HG03175 (cell line): ENCODE results near the gene TSPEAR.
"Not testable (repeated sequence)": the region's sequence is repeated elsewhere in the genome, so short reads cannot be mapped to it uniquely, and the experiment has no call there.

ENCODE experiments used
- ATAC-seq: cut with Tn5 transposase; IDR thresholded peaks from one replicate; pipeline ENCODE4 v1.9.1; 2021; ENCODE audit warnings: mild to moderate bottlenecking, moderate library complexity; ENCODE audit not compliant: unreplicated experiment

The TSPEAR gene

DNA sequence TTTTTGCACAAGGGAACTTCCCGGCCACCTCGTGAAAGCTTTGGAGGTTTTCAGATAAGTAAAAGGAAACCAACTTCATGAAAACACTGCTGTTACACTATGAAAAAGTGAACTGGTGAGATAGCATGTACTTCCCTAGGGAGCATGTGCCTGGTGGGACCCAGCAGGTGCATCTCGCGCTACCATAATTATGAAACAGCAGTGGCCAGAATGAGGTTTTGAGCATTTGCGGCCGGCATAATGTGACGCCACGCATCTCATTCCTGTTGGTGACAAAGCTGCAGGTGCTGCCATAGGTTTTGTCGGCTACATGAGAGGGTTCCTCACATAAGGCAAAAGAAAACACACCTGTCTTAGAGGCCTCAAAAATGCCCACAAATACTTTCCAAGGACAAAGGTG, 154.5 kb downstream of the TSPEAR start:
- no peak for ATAC-seq

DNA sequence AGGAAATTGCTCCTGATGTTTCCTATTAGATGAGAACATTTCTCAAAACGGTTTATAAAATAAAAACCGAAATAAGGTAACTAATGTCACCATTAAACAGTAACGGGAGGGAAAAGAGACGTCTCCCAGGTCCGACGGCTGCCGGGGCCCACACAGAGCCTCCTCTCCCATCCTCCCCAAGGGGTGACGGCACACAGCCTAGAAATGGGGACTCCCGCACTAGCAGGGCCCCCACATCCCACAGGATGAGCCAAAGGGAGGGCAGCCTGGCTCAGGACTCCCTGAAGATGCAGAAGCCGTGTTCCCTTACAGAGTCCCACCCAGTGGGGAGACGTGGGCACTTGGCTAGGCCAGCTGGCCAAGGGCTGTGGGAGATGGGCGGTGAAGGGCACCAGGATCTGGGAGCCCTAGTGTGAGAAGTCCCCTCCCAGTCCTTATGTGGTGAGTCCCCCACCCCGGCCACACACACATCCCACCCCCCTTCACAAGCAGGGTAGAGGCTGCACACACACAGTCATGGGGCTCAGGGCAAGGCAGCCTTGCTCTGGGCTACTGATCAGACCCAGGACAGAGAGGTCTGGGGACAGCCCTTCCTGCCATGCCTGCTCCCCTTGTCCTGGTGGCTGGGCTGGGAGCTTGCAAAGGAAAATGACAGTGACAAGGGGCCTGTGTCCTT, 156.0 kb downstream of the TSPEAR start:
- no peak for ATAC-seq

DNA sequence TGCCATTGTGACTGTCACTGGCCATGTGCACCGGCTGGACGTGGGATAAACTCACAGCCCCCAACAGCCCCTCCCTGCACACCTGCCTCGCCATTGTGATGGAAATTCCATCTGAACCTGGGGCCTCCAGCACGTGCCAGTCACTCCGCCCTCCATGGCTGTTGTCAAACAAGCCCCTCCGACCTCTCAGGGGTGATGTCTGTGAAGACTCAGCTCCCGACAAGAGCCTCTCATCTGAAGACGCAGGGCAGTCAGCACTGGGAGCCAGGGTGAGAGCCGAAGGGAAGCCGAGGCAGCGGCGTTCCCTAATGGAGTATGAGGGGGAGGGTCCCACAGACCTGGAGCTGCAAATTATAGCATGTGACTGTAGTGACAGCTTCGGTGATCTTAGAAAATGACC, 158.7 kb downstream of the TSPEAR start:
- no peak for ATAC-seq

- ATAC-seq = no peak
Observed at GRCh38 chr21:44552136-44552535, 159.2 kb downstream of the TSPEAR start.

GRCh38 chr21:44551340-44551961, 159.9 kb downstream of the TSPEAR start, which contains the start of gene KRTAP10-2:
TSS of gene KRTAP10-2 (minus strand) at chr21:44551505. CDS start at chr21:44551458, 47 bp downstream.
- no peak for ATAC-seq

- no peak for ATAC-seq
Observed at GRCh38 chr21:44550807-44551206, 160.6 kb downstream of the TSPEAR start.

- ATAC-seq = not testable (repeated sequence)
Observed at GRCh38 chr21:44550285-44550684, 161.1 kb downstream of the TSPEAR start.

DNA sequence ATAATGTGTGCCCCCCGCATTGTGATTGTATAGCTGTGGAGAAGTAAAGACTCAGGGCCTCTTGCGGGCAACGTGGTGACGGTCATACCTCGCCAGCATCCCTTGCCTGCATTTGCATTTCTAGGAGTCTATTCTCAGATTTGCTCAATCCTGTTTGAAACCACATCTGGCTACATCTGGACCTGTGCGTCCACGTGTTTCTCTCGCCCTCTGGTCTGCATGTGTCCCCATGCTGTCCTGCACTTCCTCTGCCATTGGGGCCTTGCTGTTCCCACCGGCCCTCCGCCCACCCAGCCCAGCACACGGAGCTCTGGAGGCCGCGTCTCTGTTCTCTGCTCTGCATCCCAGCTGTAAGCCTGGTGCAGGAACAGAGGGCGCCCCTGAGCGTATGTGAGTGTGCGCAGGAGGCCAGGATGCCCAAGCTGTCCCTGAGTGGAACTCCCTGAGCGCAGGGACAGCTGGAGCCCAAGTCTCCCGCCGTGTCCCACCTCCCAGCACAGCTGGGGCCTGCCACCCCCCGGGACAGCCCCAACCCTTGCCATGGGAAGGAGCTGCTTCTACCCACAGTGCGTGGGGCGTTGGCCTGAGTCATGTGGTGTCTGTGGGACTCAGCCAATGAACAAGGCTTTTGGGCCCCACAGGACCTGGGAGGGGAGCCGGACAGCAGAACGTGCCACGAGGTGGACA, 161.7 kb downstream of the TSPEAR start:
- no peak for ATAC-seq

DNA sequence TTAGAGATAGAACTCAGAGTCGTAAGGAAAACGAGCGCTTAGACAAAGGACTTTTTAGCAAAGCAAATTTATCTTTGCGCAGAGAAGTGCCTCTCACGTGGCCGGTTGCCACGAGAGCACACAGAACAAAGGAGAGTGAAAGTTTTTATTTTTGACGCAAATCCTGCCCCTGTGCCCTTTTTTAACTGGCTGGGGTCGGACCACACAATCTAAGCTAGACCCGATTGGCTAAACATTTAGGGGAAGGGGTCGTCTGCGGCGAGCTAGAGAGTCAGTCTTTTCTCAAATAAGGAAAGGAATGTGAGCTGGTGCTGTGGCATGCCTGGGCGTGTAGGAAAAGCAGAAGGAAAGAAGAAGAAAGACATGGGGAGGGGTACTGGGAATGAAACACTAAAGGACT, 162.4 kb downstream of the TSPEAR start:
- ATAC-seq = no peak

DNA sequence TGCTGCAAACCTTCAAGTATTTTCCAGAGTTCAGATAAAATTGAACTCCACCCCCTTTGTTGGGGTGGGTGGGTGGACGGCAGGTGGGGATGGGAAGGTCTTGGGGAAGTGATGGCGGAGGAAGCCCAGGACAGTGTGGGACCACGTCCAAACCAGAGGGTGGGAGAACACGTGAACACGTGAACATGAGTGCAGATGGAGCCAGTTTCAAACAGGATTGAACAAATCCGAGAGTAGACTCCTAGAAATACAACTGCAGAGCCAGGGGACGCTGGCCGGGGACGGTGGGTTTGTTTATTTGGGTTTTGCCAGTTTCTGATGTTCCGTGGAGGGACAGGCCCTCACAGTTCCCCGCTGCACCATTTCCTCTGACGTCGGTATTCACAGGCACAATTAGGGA, 163.0 kb downstream of the TSPEAR start:
- ATAC-seq = no peak

GRCh38 chr21:44547656-44548331, 163.6 kb downstream of the TSPEAR start:
- no peak for ATAC-seq

DNA sequence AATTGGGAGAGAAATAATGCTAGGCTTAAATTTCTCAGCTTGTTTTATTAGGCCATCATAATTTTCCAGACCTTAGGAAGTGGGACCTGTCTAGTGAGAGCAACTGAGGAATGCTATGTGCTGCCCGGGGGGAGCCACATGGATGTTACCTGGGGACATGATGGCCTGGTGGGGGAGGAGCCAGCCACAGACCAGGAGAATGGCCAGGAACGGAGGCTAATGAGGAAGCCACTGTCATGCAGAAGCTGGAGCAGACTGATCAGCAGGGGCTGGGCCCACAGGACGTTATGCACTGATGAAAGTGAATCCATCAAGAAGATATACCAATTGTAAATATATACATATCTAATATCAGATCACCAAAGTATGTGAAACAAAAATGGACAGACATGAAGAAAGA, 166.8 kb downstream of the TSPEAR start:
- no peak for ATAC-seq

GRCh38 chr21:44542716-44543115, 168.7 kb downstream of the TSPEAR start:
- ATAC-seq = no peak

DNA sequence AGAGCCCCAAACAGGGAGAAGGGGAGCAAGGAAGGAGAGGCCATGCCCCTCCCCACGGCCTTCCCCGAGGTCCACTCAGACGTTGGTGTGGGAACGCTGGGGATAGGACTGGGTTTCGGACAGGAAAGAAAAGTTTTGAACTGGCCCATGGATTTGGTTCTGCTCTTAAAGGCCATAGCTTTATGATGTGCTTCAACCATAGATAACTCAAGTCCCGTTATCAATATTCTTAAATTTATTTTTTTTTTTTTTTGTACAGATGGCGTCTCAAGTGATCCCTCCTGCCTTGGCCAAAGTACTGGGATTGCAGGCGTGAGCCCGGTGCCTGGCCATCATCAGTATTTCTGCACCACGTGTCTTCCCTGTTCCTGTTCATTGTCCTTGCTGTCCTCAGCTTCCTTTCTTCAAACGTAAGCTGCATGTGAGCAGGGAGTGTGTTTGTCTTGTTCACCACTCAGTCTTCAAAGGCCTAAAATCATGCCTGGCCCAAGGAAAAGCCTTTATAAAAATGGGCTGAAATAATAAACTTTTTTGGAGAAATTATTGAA, 170.6 kb downstream of the TSPEAR start:
- ATAC-seq = no peak

DNA sequence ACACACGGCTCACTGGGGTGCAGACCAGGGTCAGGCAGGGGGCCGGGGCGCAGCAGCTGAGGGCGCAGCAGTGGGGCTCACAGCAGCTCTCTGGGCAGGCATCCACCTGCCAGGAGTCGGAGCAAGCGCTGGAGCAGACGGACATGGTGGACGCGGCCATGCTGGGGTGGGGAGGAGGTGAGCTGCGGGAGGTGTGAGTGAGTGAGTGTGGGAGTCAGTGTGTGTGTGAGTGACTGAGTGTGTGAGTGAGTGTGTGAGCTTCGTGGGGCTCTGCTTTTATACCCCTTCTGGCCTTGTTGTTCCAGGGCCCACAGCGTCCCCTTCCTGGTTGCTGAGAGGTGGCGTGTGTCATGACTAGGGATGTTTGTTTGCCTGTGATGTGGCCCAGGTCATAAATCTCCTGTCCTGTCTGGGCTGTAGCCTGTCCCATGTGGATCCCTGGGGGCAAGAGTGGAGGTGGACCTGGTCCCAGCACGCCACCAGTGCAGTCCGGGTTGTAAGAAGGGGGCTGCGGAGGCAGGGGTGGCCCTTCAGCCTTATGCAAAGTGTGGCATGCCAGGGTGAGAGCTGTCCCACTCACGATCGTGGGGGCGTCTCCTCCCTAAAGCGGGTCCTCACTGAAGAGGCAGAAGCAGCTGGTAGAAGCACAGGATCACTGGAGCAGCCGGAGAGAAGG, 171.2 kb downstream of the TSPEAR start, which contains the start of gene KRTAP10-1:
TSS of gene KRTAP10-1 (minus strand) at position 205 of the 676 bp plus-strand sequence. CDS start at position 160, 45 bp downstream.
- no peak for ATAC-seq

DNA sequence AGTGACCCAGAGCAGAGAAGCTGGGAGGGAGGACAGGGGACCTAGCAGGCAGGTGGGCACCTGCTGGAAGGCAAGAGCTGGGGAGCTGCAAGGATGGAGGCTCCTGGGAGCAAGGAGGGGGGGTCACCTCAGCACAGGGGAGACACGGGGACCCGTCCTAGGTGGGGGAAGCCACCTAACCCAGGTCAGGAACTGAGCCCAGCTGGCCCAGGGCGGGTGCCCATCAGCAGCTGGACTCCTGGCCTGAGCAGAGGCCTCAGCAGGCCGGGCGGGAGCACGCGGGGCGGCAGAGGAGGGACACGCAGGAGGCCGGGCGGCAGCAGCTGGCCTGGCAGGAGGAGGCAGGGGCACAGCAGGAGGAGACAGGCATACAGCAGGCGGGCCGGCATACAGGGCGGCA, 172.3 kb downstream of the TSPEAR start:
- no peak for ATAC-seq

- no peak for ATAC-seq
Observed at GRCh38 chr21:44537930-44538911, 173.2 kb downstream of the TSPEAR start.

DNA sequence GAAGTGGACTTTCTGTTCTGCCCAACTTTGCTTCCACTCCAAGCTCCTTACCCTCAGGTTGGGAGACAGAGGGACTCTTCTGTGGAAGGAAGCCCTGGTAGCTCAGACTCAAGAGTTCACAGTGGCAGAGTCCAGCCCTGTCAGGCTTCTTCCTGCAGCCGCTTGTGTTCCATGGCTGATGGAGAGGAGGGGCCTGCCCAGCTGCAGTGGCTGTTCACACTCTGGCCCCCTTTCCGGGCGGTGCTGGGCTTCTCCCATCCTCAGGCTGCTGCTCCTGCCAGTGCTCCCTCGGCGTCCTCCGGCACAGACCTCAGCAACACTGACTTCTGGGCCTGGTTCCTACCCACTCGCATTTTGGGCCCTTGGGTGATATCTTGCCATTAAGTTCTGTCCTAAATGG, 175.4 kb downstream of the TSPEAR start:
- no peak for ATAC-seq

GRCh38 chr21:44534688-44535087, 176.7 kb downstream of the TSPEAR start:
- ATAC-seq = no peak
